OCI-LY7 (cell line): ENCODE measurements around the gene NUTF2. TPM values are rescaled to one million over a fixed set of nuclear protein-coding genes. Genes with fewer than 3 reads are reported as not detected.

Source experiments
- BruUV-seq: library from RNA; stranded (reverse); fragments of 400-500 nt; replicated peaks from 2 replicates; lab custom pipeline; 2021; lab: Mats Ljungman, UMichigan
- CTCF ChIA-PET: fragments of 300-600 bp; sonication (Branson Sonifier 250); formaldehyde crosslinking; loops from one replicate; lab custom pipeline; 2022; ENCODE audit warnings: antibody characterized with exemption; ENCODE audit not compliant: unreplicated experiment; lab: Charles Lee
- POLR2A ChIA-PET: fragments of 300-600 bp; sonication (Branson Sonifier 250); formaldehyde crosslinking; loops from one replicate; lab custom pipeline; 2022; ENCODE audit warnings: antibody characterized with exemption; lab: Charles Lee
- DNase-seq: peaks from one replicate; pipeline ENCODE4 v3.0.0-alpha.2; 2015; ENCODE audit warnings: low spot score
- H2AFZ ChIP-seq: fragments of 200-600 bp; sonication (generic), shearing (Covaris generic); 2 replicates; pipeline ENCODE4 v1.6.1; 2014; ENCODE audit warnings: mild to moderate bottlenecking, antibody characterized with exemption, low read length, moderate library complexity
- H3K27ac ChIP-seq: fragments of 200-600 bp; sonication (generic); 2 replicates; pipeline ENCODE4 v1.5.1; 2014; ENCODE audit warnings: mixed run types, low read depth, mild to moderate bottlenecking, moderate library complexity, low read length, inconsistent platforms; ENCODE audit not compliant: poor library complexity, severe bottlenecking
- H3K36me3 ChIP-seq: fragments of 200-600 bp; sonication (generic); 2 replicates; pipeline ENCODE4 v1.6.1; 2014; ENCODE audit warnings: mild to moderate bottlenecking, antibody characterized with exemption, low read length, moderate library complexity, mixed read lengths; ENCODE audit not compliant: insufficient read depth
- H3K4me1 ChIP-seq: fragments of 200-600 bp; sonication (generic); 2 replicates; pipeline ENCODE4 v1.5.1; 2014; ENCODE audit warnings: mild to moderate bottlenecking, low read length; ENCODE audit not compliant: insufficient read depth, poor library complexity, severe bottlenecking
- H3K4me2 ChIP-seq: fragments of 200-600 bp; sonication (generic); 2 replicates; pipeline ENCODE4 v1.6.1; 2014; ENCODE audit warnings: mild to moderate bottlenecking, low read length
- H3K4me3 ChIP-seq: fragments of 200-600 bp; sonication (generic); 2 replicates; pipeline ENCODE4 v1.5.1; 2014; ENCODE audit warnings: mild to moderate bottlenecking, low read depth, low read length; ENCODE audit not compliant: poor library complexity, severe bottlenecking
- H3K79me2 ChIP-seq: fragments of 200-600 bp; sonication (generic); 2 replicates; pipeline ENCODE4 v1.6.1; 2016; ENCODE audit warnings: low read depth, mild to moderate bottlenecking, low read length, moderate library complexity, mixed read lengths; ENCODE audit not compliant: insufficient read depth
- H3K9me2 ChIP-seq: fragments of 200-600 bp; sonication (generic); 2 replicates; pipeline ENCODE4 v1.6.1; 2016; ENCODE audit warnings: mild to moderate bottlenecking, low read length, mixed read lengths; ENCODE audit not compliant: insufficient read depth
- H3K9me3 ChIP-seq: fragments of 200-600 bp; sonication (generic); 2 replicates; pipeline ENCODE4 v1.6.1; 2014; ENCODE audit warnings: mild to moderate bottlenecking, mixed run types, low read length, mixed read lengths
- H4K20me1 ChIP-seq: fragments of 200-600 bp; sonication (generic); 2 replicates; pipeline ENCODE4 v1.6.1; 2014; ENCODE audit warnings: mild to moderate bottlenecking, antibody characterized with exemption, low read length, moderate library complexity, mixed read lengths; ENCODE audit not compliant: insufficient read depth
- EZH2phosphoT487 ChIP-seq: fragments of 200-600 bp; sonication (generic); IDR thresholded peaks from 2 replicates; pipeline ENCODE4 v1.6.1; 2018; ENCODE audit warnings: low read depth, borderline replicate concordance, mild to moderate bottlenecking, mixed run types, antibody characterized with exemption, low read length, moderate library complexity, mixed read lengths
- intact Hi-C: fragments of 100-400 bp; cut with micrococcal nuclease; formaldehyde crosslinking; loops from one replicate; pipeline ENCODE4 v1.10.0; 2022; ENCODE audit not compliant: unreplicated experiment
- total RNA-seq, 2 experiments: library from RNA; depleted of rRNA in 1 of 2; stranded (reverse); fragments of >200 nt in 1 of 2; shearing (Covaris generic) in 1 of 2; gene quantifications; 2 replicates each; pipeline ENCODE4 v1.2.3, GENCODE V29; 2014 to 2022
- TF ChIP-seq, protein P1 (sequence below): fragments of 200-600 bp; sonication (generic); conservative IDR thresholded peaks from 2 replicates; pipeline ENCODE4 v1.5.1; 2014; ENCODE audit warnings: mild to moderate bottlenecking, antibody characterized with exemption, low read length, moderate library complexity, mixed read lengths

The NUTF2 gene
- total RNA-seq, 2 experiments from 2014 or later, result 143 to 187 TPM

DNA sequence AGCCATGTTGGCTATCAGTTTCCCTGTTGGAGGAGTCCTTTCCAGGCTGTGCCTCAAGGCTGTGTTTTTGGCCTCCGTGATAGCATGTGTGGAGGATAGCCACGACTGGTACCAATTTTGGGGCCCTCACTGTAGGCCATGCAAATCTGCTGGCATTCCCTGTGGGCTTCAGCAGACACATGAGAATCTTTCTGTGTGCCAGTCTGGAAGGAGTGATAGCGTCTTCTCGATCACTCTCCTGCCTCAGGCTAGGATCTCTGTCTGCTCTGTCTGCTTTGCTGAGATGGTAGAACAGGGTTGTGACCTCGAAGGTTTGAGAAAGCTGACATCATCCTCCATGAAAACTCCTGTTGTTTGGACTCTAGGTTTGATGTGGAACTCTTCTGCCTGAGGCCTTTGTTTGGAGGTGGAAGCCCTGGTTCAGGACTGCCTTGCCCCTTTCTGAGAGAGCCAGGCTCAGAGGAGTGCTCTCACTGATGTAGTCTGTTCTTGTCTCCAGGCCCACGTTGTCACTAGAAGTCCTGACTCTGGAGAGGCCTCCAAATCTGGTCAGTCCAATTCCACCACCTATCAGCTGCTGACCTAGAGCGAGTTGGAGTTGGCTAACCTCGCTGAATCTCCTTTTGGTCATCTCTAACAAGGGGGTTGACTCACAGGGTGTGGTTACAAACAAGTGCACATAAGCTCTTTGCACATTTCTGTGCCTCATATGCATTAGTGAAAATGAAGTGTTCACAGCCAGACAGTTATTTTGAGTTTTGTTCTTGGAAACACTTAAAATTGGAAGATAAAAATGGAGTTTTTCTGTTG lies 14.1 kb downstream of the NUTF2 start:
- BruUV-seq, result no TSS peak
- H3K4me1 ChIP-seq, result no peaks in the 10 kb centered on the region
- H3K4me3 ChIP-seq, result no peak overlapping the region
- H3K36me3 ChIP-seq, result peaks cover 77% of the 10 kb centered on the region
- CTCF ChIA-PET, result no interaction called here
- POLR2A ChIA-PET, result interaction anchor here (0.7 kb wide), 1 partner anchor 529 kb away, joined by 3 read pairs; no protein-coding TSS in a partner anchor
- no peak overlapping the region for H3K27ac ChIP-seq
- intact Hi-C loops, result no loop called here
- H3K79me2 ChIP-seq, result peaks cover 73% of the 10 kb centered on the region
- peaks cover 5% of the 10 kb centered on the region; the same call in 1 of the 2 replicates for H4K20me1 ChIP-seq
- no peaks in the 10 kb centered on the region for H3K9me2 ChIP-seq
- H2AFZ ChIP-seq, result no peak overlapping the region
- no peak for DNase-seq
- TF ChIP-seq EZH2phosphoT487, result no peak
- TF ChIP-seq, protein P1, sequence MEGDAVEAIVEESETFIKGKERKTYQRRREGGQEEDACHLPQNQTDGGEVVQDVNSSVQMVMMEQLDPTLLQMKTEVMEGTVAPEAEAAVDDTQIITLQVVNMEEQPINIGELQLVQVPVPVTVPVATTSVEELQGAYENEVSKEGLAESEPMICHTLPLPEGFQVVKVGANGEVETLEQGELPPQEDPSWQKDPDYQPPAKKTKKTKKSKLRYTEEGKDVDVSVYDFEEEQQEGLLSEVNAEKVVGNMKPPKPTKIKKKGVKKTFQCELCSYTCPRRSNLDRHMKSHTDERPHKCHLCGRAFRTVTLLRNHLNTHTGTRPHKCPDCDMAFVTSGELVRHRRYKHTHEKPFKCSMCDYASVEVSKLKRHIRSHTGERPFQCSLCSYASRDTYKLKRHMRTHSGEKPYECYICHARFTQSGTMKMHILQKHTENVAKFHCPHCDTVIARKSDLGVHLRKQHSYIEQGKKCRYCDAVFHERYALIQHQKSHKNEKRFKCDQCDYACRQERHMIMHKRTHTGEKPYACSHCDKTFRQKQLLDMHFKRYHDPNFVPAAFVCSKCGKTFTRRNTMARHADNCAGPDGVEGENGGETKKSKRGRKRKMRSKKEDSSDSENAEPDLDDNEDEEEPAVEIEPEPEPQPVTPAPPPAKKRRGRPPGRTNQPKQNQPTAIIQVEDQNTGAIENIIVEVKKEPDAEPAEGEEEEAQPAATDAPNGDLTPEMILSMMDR, result no peak
- no peak overlapping the region for H3K4me2 ChIP-seq
- no peaks in the 10 kb centered on the region for H3K9me3 ChIP-seq

DNA sequence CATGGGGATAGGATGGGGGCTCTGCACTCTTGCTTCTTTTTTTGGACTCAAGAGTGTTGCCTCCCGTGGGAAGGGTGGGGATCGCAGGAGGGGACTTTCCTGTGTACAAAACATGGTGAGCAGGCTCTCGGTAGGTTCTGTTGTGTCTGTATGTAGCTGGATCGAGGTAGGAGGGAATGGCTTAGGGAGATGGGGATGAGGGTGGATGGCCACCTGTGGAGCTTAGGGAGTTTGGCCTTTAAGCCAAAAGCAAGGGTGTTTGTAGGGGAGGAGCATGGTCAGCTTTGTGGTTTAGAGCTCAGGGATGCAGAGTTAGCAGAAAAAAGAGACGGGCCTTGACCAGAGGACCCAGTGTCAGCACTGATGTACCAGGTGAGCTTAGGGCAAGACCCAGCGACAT lies 15.1 kb downstream of the NUTF2 start:
- H3K9me2 ChIP-seq, result no peaks in the 10 kb centered on the region
- H3K79me2 ChIP-seq, result peaks cover 64% of the 10 kb centered on the region
- CTCF ChIA-PET, result interaction anchor here (0.6 kb wide), 1 partner anchor 1486 kb away, joined by 3 read pairs; no protein-coding TSS in a partner anchor
- intact Hi-C loops, result no loop called here
- DNase-seq, result no peak
- H3K9me3 ChIP-seq, result no peaks in the 10 kb centered on the region
- H3K4me3 ChIP-seq, result no peak overlapping the region
- no peaks in the 10 kb centered on the region for H3K4me1 ChIP-seq
- no peak overlapping the region for H3K4me2 ChIP-seq
- H4K20me1 ChIP-seq, result peaks cover 5% of the 10 kb centered on the region; the same call in 1 of the 2 replicates
- BruUV-seq, result no TSS peak
- no peak overlapping the region for H2AFZ ChIP-seq
- TF ChIP-seq, protein P1, result no peak
- no peak for TF ChIP-seq EZH2phosphoT487
- POLR2A ChIA-PET, result interaction anchor here (0.6 to 1.4 kb wide), 4 partner anchors 10 to 485 kb away, joined by 3 to 5 read pairs (median 3); partner anchors contain the start of gene EDC4
- H3K36me3 ChIP-seq, result peaks cover 82% of the 10 kb centered on the region
- H3K27ac ChIP-seq, result no peak overlapping the region
